Measurements from ENCODE around the gene KRT31.
"Not testable (repeated sequence)": the region's sequence is repeated elsewhere in the genome, so short reads cannot be mapped to it uniquely, and the experiment has no call there.

KRT31 gene

GRCh38 chr17:41417576-41418015 is 20.2 kb upstream of the KRT31 start:
- DNase-seq (ENCODE audit: low read depth): no peak

GRCh38 chr17:41417127-41417526 is 19.7 kb upstream of the KRT31 start:
- DNase-seq (ENCODE audit: low read depth): no peak

GRCh38 chr17:41416479-41416878 is 19.1 kb upstream of the KRT31 start:
- DNase-seq (ENCODE audit: low read depth): no peak

GRCh38 chr17:41415833-41416335 is 18.5 kb upstream of the KRT31 start:
- DNase-seq (ENCODE audit: low read depth): peak; percentile 38

- DNase-seq (ENCODE audit: low read depth): no peak
These were observed 18.0 kb upstream of the KRT31 start for GRCh38 chr17:41415411-41415810.

- no peak for DNase-seq (ENCODE audit: low read depth)
These were observed 16.6 kb upstream of the KRT31 start for GRCh38 chr17:41413982-41414381.

GRCh38 chr17:41413353-41413957 is 16.0 kb upstream of the KRT31 start:
- DNase-seq (ENCODE audit: low read depth): no peak

GRCh38 chr17:41411072-41411840 is 13.8 kb upstream of the KRT31 start:
- no peak for DNase-seq (ENCODE audit: low read depth)

GRCh38 chr17:41407226-41407625 is 9.8 kb upstream of the KRT31 start:
- no peak for DNase-seq (ENCODE audit: low read depth)

GRCh38 chr17:41406205-41406604 is 8.8 kb upstream of the KRT31 start:
- DNase-seq (ENCODE audit: low read depth): no peak

GRCh38 chr17:41404024-41404671 is 6.7 kb upstream of the KRT31 start:
- peak; percentile 68 for DNase-seq (ENCODE audit: low read depth)

GRCh38 chr17:41403404-41404023 is 6.1 kb upstream of the KRT31 start:
- no peak for DNase-seq (ENCODE audit: low read depth)

- DNase-seq (ENCODE audit: low read depth): no peak
These were observed 4.8 kb upstream of the KRT31 start for GRCh38 chr17:41402161-41402560.

GRCh38 chr17:41396340-41396739 is 1.1 kb downstream of the KRT31 start:
- no peak for DNase-seq (ENCODE audit: low read depth)

- DNase-seq (ENCODE audit: low read depth): no peak
These were observed 1.8 kb downstream of the KRT31 start for GRCh38 chr17:41395611-41396010.

GRCh38 chr17:41395044-41395443 is 2.4 kb downstream of the KRT31 start:
- not testable (repeated sequence) for DNase-seq (ENCODE audit: low read depth)

- no peak for DNase-seq (ENCODE audit: low read depth)
These were observed 3.0 kb downstream of the KRT31 start for GRCh38 chr17:41394254-41394996.

- no peak for DNase-seq (ENCODE audit: low read depth)
These were observed 3.6 kb downstream of the KRT31 start for GRCh38 chr17:41393826-41394225.

- DNase-seq (ENCODE audit: low read depth): no peak
These were observed 4.1 kb downstream of the KRT31 start for GRCh38 chr17:41393294-41393693.

- DNase-seq (ENCODE audit: low read depth): no peak
These were observed 5.1 kb downstream of the KRT31 start for GRCh38 chr17:41392278-41392677.

GRCh38 chr17:41391535-41391934 is 5.9 kb downstream of the KRT31 start:
- no peak for DNase-seq (ENCODE audit: low read depth)

GRCh38 chr17:41390411-41390938 is 6.9 kb downstream of the KRT31 start:
- no peak for DNase-seq (ENCODE audit: low read depth)
